Stimulated activated CD4-positive, alpha-beta T cell treated with anti-CD3 and anti-CD28 coated beads, Interleukin-1b, Interleukin-23, amount 100 ng/mL, for 48 hours (primary cell): ENCODE data around the gene BCL11B.

ENCODE experiments used
- DNase-seq: peaks from one replicate; pipeline ENCODE4 v3.0.0-alpha.2; 2020

The BCL11B gene

DNA sequence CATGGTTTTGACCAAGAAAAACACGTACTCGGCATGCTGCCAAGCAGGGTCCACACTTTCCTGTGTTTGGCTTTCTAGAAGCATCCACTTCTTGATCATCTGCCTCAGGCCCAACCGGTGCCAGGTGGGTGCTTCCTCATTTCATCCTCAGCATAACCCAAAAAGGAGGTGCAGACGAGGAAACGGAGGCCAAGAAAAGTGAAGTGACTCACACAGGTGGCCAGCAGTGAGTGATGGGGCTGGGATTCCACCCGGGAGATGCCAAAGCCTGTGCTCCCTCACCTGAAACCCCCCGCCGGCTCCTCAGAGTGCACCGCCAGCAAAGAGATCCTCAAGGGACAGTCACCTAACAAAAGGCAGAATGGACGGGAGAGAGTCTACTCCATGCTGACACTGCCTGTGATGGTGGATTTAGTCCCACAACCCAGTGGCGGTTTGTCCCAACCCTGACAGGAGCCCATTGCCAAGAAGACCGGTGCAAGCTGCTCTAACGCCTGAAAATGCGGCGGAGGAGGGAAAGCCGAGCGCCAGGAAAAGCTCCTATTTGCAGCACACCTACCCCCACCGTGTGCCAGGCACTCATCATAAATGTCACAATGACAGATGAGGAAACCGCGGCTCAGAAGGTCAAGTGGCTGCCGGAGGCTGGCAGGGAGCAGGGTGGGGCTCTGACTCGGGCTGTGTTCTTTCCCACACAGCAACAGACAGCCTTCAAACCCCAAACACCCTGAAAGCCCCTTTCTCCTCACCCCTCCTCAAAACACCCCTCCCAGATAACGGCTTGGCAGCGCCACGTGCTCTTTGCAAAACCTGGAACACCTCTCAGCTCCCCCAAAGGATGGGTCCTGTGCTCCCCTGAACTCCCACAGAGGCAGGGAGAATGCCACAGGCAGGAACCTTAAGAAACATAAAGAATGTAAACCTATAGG is 18.8 kb downstream of the BCL11B start:
- no peak for DNase-seq

DNA sequence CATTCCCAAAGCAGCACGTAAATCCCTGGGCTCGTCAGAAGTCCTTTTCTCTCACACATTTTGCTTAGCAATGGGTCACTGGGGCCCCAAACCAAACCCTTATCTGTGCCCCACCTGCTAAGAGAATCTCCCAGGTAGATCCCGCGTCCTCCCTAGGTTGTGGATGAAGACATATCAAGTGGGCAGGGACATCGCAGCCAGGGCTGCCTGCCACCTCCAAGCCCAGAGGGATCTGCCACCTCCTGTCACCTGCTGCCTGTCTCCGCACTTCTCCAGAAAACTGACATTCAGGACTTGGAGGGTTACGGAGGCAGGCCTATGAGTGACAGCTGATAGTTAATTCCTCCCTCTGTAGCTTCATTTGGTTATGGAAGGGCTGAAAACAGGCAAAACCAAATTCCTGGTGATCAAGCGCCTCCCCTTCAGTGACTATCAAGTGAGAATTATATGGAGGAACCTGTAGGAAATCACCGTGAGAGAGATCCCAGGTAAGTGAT is 19.5 kb downstream of the BCL11B start:
- DNase-seq = no peak

- no peak for DNase-seq
These were observed 20.3 kb downstream of the BCL11B start for GRCh38 chr14:99251721-99252120.

DNA sequence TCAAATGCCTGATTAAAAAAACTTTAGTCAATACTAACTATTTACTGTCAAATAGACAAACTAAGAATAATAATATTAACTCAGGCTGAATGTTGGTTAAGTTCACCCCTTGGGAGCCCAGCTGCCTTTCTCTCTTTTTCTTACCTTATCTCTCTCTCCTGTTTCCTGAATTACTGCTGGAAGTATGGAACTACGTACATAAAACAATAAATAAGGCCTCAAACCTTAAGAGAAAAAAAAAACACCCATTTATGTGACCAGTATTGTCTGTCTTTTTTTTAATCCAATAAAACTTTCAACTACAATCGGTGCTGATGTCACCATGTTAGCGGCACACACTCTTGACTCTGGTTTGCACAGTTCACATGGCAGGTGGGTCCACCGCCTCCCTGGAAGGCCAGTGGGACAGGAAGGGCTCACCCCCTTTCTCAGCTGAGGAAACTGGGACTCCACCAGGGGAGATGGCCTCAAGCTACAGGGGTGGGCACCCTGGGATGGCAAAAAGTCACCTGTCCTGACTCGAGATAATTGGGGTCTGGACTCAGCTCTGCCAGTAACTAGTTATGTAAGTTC is 21.3 kb downstream of the BCL11B start:
- DNase-seq = no peak

DNA sequence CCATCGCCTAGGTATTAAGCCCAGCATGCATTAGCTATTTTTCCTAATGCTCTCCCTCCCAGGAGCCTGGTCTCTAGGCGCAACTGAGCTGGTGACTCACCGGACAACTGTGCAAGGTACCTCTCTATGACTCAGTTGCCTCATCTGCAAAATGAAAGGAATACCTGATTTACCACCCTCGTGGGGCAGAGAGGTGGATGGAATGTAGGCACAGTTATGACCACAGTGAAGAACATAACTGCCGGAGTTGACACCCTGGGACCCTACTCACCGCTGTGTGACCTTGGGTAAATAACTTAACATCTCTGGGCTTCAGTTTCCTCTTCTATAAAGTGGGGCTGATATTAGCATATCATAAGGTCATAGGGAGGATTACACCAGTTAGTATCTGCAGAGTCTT is 22.6 kb downstream of the BCL11B start:
- no peak for DNase-seq

- DNase-seq = no peak
These were observed 23.2 kb downstream of the BCL11B start for GRCh38 chr14:99248761-99249171.

- DNase-seq = no peak
These were observed 24.2 kb downstream of the BCL11B start for GRCh38 chr14:99247772-99248171.

GRCh38 chr14:99247101-99247729 is 24.8 kb downstream of the BCL11B start:
- no peak for DNase-seq

DNA sequence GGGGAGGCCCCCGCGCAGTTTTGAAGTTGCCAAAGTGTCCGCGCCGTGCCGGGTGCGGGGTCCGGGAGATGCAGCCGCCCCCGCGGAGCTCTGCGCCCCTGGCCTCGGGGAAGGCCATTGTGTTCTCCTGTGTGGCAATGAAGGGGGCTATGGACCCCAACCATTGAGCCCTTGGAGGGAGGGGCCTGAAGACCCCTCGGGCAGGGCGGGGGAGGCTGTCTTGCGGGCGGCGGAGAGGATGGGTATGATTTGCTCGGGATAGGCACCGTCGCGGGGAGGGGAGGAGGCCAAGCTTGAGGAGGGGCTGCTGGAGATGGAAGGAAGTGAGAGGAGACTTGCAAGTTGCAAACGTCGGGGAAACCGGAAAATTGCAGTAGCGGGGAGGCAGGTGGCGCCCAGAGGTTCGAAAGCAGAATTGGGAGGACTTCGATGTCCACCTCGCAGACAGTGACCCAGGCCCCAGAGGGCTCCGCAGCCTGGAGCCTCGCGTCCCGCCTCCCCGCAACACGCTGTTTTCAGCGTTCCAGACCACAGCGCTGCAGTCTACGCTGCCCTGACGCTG is 25.4 kb downstream of the BCL11B start:
- no peak for DNase-seq

- DNase-seq = no peak
These were observed 26.2 kb downstream of the BCL11B start for GRCh38 chr14:99245564-99246511.

DNA sequence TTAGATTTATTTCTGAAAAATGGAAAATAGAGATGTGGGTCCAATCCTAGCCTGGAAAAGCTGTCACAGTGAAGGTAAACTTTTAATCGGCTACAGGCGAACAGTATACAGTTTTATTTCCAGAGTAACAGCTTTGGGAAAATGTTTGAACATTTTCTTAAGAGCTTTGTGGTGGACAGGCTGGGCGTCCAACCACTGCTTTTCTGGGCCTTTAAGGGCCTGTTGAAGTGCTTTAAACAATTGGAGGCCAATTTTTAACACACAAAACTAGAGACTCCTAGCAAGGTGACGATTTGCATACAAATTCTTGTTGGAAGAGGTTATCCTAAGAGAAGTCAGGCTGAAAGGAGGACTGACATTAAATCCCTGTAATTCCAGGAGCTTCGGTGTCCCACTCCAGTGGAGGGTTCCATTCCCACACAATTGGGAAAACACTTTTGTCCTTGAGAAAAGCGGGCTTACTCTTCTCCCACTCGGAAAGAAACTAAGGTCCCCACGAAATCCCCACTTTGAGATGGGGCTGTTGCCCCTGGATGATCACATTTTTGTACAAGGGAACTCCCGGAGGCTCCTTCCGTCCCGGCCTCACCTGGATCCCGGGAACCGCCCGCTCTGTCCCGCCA is 26.9 kb downstream of the BCL11B start:
- no peak for DNase-seq

DNA sequence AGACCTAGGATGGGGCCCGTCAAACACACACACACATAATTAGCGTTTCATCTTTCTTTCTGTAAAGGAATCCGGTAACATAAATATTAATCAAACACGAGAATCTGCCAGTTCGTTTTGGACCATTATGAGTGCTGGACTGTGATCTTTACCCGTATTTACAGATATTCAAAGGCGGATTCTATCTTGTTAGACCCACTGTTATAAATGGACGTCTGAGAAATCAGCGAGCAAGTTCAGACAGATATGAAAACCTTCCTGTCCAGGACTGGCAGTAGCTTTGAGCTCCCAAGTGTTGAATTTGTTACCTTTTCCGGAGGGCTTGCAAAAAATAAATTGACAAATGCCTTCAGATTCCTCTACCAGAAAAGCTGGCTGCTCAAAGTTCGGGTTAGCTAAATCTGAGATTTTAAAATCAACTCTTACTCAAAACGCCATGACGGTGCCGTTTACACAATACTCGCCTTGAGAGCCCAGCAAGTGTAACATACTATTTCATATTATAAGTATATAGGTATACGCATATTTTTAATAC is 27.6 kb downstream of the BCL11B start:
- no peak for DNase-seq

- no peak for DNase-seq
These were observed 28.9 kb downstream of the BCL11B start for GRCh38 chr14:99242816-99243721.

DNA sequence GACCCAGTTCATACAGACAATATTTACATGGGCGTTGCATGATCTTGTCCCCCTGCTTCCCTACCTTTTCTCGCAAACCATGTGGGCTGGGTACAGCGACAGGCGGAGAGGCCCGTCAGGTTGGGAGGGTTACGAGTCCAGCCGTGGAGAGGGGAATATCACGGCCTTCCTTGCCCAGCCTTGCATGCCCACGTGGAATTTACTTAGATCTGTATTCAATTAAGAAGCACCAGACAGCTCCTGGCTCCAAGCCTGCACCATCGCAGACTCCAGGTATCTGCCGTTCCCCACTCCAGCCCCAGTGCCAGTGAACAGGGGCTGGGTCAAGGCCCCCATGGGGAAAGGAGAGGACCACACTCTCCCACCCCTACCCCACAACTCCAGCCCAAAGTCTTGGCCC is 29.8 kb downstream of the BCL11B start:
- DNase-seq = no peak

- DNase-seq = no peak
These were observed 30.5 kb downstream of the BCL11B start for GRCh38 chr14:99241325-99242010.

- no peak for DNase-seq
These were observed 31.2 kb downstream of the BCL11B start for GRCh38 chr14:99240627-99241324.

DNA sequence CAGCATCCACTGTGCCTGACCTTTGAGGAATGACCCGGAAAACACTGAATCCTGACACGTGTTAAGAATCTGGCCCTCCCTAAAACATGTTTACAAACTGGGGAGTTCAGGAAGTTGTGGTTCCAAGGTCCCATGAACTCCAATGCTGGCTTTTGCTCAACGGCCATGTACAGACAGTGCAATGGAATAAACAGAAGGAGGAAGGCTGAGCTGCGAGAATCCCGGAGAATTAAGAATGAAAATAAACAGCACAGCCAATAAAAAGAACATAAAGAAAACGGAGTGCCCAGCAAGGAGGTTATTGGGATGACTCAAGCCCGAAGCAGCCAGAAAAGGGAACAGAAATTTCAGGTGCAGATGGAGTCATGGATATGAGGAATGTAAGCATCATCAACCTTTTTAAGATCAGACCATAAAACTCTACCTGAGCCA is 32.3 kb downstream of the BCL11B start:
- no peak for DNase-seq

GRCh38 chr14:99238216-99238615 is 33.8 kb downstream of the BCL11B start:
- no peak for DNase-seq

- DNase-seq = no peak
These were observed 34.7 kb downstream of the BCL11B start for GRCh38 chr14:99237288-99237687.
